SK-N-SH (cell line): ENCODE results near the gene LIMS1.

Source experiments
- FOSL2 ChIP-seq: IDR thresholded peaks from 2 replicates; pipeline ENCODE4 v1.4.0; 2012; ENCODE audit warnings: low read depth, mild to moderate bottlenecking, moderate library complexity, borderline replicate concordance
- TF ChIP-seq, protein P1 (sequence below): IDR thresholded peaks from 2 replicates; pipeline ENCODE4 v1.4.0; 2012; ENCODE audit warnings: low read depth, borderline replicate concordance
- TF ChIP-seq, protein P2 (sequence below): IDR thresholded peaks from 2 replicates; pipeline ENCODE4 v1.6.1; 2012; ENCODE audit warnings: mild to moderate bottlenecking, low read depth, low read length, moderate library complexity

DNA sequence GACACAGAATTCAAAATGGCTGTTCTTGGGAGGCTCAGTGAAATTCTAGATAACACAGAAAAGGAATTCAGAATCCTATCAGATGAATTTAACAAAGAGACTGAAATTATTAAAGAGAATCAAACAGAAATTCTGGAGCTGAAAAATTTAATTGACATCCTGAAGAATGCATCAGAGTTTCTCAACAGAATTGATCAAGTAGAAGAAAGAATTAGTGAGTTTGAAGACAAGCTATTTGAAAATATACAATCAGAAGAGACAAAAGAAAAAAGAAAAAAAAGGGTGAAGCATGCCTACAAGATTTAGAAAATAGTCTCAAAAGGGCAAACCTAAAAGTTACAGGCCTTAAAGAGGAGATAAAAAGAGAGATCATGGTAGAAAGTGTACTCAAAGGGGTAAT is 173.0 kb downstream of the LIMS1 start:
- TF ChIP-seq, protein P1, sequence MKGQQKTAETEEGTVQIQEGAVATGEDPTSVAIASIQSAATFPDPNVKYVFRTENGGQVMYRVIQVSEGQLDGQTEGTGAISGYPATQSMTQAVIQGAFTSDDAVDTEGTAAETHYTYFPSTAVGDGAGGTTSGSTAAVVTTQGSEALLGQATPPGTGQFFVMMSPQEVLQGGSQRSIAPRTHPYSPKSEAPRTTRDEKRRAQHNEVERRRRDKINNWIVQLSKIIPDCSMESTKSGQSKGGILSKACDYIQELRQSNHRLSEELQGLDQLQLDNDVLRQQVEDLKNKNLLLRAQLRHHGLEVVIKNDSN: no peak
- TF ChIP-seq FOSL2: no peak
- TF ChIP-seq, protein P2, sequence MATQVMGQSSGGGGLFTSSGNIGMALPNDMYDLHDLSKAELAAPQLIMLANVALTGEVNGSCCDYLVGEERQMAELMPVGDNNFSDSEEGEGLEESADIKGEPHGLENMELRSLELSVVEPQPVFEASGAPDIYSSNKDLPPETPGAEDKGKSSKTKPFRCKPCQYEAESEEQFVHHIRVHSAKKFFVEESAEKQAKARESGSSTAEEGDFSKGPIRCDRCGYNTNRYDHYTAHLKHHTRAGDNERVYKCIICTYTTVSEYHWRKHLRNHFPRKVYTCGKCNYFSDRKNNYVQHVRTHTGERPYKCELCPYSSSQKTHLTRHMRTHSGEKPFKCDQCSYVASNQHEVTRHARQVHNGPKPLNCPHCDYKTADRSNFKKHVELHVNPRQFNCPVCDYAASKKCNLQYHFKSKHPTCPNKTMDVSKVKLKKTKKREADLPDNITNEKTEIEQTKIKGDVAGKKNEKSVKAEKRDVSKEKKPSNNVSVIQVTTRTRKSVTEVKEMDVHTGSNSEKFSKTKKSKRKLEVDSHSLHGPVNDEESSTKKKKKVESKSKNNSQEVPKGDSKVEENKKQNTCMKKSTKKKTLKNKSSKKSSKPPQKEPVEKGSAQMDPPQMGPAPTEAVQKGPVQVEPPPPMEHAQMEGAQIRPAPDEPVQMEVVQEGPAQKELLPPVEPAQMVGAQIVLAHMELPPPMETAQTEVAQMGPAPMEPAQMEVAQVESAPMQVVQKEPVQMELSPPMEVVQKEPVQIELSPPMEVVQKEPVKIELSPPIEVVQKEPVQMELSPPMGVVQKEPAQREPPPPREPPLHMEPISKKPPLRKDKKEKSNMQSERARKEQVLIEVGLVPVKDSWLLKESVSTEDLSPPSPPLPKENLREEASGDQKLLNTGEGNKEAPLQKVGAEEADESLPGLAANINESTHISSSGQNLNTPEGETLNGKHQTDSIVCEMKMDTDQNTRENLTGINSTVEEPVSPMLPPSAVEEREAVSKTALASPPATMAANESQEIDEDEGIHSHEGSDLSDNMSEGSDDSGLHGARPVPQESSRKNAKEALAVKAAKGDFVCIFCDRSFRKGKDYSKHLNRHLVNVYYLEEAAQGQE: no peak
